ENCODE results near the gene NEK1. TPM values are rescaled to one million over a fixed set of nuclear protein-coding genes. Genes with fewer than 3 reads are reported as not detected.

The NEK1 gene
- total and polyA plus RNA-seq, 2 experiments from 2014 or later: 9.3 to 19.5 TPM

GRCh38 chr4:169351872-169352271 lies 260.5 kb downstream of the NEK1 start:
- Histone ChIP-seq H3K4me3 (no peak overlapping the region), H3K27me3 (ENCODE audit: insufficient read depth) (no peaks in the 10 kb centered on the region), H2AFZ (peak overlapping the region; percentile 75; the same call in 1 of the 2 replicates), H4K20me1 (replicated peaks; ENCODE audit: insufficient read depth) (no peaks in the 10 kb centered on the region), H3K4me2 (no peak overlapping the region), H3F3A (replicated peaks; ENCODE audit: low read depth) (no peaks in the 10 kb centered on the region), H3K79me2 (replicated peaks; ENCODE audit: insufficient read depth) (no peaks in the 10 kb centered on the region), H3K27ac (ENCODE audit: low read depth) (no peak overlapping the region), H3K36me3 (ENCODE audit: insufficient read depth) (no peaks in the 10 kb centered on the region), H3K4me1 (ENCODE audit: insufficient read depth) (no peaks in the 10 kb centered on the region), H3K9me2 (ENCODE audit: insufficient read depth) (no peaks in the 10 kb centered on the region)
- H3K27ac Mint-ChIP-seq: no peak overlapping the region
- no peaks in the 10 kb centered on the region for H3K36me3 Mint-ChIP-seq (ENCODE audit: low read depth)
- H3K4me3 Mint-ChIP-seq: no peak overlapping the region
- ATAC-seq: no peak
- H3K9me3 Mint-ChIP-seq: no peaks in the 10 kb centered on the region
- TF ChIP-seq ETS1 (IDR thresholded peaks at IDR 0.05) (no peak), REST (IDR thresholded peaks at IDR 0.05; ENCODE audit: unreplicated experiment) (no peak), POLR2AphosphoS5 (IDR thresholded peaks at IDR 0.05; ENCODE audit: low read depth) (no peak), JUNB (IDR thresholded peaks at IDR 0.05; ENCODE audit: unreplicated experiment) (no peak)
- no peaks in the 10 kb centered on the region for H3K4me1 Mint-ChIP-seq
- DNase-seq (ENCODE audit: low spot score): no peak
- H3K27me3 Mint-ChIP-seq (ENCODE audit: insufficient read depth, low read depth, poor library complexity): no peaks in the 10 kb centered on the region

GRCh38 chr4:169348541-169348940 lies 263.8 kb downstream of the NEK1 start:
- no peaks in the 10 kb centered on the region for H3K27me3 Mint-ChIP-seq (ENCODE audit: insufficient read depth, low read depth, poor library complexity)
- no peak overlapping the region for H3K4me3 Mint-ChIP-seq
- H3K4me1 Mint-ChIP-seq: no peaks in the 10 kb centered on the region
- Histone ChIP-seq H2AFZ (peak overlapping the region; percentile 93), H3K4me1 (ENCODE audit: insufficient read depth) (no peaks in the 10 kb centered on the region), H3K27me3 (ENCODE audit: insufficient read depth) (no peaks in the 10 kb centered on the region), H3K27ac (ENCODE audit: low read depth) (no peak overlapping the region), H3K4me2 (no peak overlapping the region), H3K79me2 (replicated peaks; ENCODE audit: insufficient read depth) (no peaks in the 10 kb centered on the region), H3F3A (replicated peaks; ENCODE audit: low read depth) (no peaks in the 10 kb centered on the region), H3K4me3 (no peak overlapping the region), H4K20me1 (replicated peaks; ENCODE audit: insufficient read depth) (no peaks in the 10 kb centered on the region), H3K9me2 (ENCODE audit: insufficient read depth) (0 out of 2 replicates have a peak, but pooled peaks cover 5% of the 10 kb centered on the region), H3K36me3 (ENCODE audit: insufficient read depth) (no peaks in the 10 kb centered on the region)
- H3K36me3 Mint-ChIP-seq (ENCODE audit: low read depth): no peaks in the 10 kb centered on the region
- ATAC-seq (no peak), DNase-seq (ENCODE audit: low spot score) (no peak)
- no peaks in the 10 kb centered on the region for H3K9me3 Mint-ChIP-seq
- no peak overlapping the region for H3K27ac Mint-ChIP-seq
- TF ChIP-seq CTCF (conservative IDR thresholded peaks at IDR 0.05; ENCODE audit: low read depth in 2 of 2) (no peak), POLR2AphosphoS5 (IDR thresholded peaks at IDR 0.05; ENCODE audit: low read depth) (no peak), ETS1 (IDR thresholded peaks at IDR 0.05) (no peak), CREB1 (CRISPR knock-in tag; IDR thresholded peaks at IDR 0.05; ENCODE audit: low read depth) (no peak), ZNF331 (CRISPR knock-in tag; IDR thresholded peaks at IDR 0.05; ENCODE audit: low read depth) (no peak), ZNF114 (CRISPR knock-in tag; IDR thresholded peaks at IDR 0.05) (no peak), REST (IDR thresholded peaks at IDR 0.05; ENCODE audit: unreplicated experiment) (no peak), EZH2 (IDR thresholded peaks at IDR 0.05; ENCODE audit: low read depth, unreplicated experiment) (no peak), STAT1 (IDR thresholded peaks at IDR 0.05; ENCODE audit: unreplicated experiment) (no peak), NANOG (IDR thresholded peaks at IDR 0.05; ENCODE audit: borderline replicate concordance) (no peak)
